DMS53 (cell line): ENCODE measurements around the gene NFKBIZ.

Source experiments
- DNase-seq: peaks from one replicate; lab custom pipeline; 2025; lab: John Stamatoyannopoulos, UW

The NFKBIZ gene, protein sequence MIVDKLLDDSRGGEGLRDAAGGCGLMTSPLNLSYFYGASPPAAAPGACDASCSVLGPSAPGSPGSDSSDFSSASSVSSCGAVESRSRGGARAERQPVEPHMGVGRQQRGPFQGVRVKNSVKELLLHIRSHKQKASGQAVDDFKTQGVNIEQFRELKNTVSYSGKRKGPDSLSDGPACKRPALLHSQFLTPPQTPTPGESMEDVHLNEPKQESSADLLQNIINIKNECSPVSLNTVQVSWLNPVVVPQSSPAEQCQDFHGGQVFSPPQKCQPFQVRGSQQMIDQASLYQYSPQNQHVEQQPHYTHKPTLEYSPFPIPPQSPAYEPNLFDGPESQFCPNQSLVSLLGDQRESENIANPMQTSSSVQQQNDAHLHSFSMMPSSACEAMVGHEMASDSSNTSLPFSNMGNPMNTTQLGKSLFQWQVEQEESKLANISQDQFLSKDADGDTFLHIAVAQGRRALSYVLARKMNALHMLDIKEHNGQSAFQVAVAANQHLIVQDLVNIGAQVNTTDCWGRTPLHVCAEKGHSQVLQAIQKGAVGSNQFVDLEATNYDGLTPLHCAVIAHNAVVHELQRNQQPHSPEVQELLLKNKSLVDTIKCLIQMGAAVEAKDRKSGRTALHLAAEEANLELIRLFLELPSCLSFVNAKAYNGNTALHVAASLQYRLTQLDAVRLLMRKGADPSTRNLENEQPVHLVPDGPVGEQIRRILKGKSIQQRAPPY

DNA sequence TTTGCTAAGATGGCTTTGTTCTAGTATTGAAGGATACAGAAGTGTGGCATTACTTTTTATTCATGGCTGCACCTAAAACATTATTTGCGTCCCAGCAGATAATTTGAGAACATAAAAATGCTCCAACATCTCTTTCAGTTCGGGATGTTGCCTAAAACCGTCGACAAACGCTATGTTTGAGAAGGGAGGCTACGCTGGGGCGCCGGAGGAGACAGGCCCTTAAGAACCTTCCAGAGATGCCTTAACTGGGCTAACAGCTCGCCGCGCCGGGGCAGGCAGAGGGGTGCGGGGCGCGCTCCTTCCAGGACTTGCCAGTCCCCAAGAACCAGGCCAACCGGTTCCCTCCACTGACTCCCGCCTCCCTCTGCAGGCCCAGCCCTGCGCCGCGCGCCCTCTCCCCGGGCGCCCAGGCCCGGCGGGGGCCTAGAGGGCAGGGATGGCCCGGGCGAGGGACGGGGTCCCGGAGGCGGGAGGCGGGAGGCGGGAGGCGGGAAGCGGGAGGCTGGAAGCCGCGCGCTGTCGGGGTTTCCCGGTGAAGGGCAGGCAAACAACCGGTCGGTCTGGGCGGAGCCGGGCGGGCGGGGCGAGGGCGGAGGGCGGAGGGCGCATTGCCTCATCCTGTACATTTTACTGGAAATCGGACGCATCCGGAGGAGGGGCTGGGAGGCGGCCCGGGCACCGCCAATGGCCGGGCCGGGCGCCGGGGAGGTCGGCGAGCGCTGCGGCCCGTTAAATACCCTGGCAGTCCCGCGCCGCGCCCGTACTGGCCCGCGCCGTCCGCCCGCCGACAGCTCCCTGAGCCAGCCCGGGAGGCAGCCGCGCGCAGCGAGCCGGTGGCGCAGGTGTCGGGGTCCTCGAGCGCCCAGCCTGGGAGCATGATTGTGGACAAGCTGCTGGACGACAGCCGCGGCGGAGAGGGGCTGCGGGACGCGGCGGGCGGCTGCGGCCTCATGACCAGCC is at the start of gene NFKBIZ:
Gene NFKBIZ (plus strand): TSS at position 761 of the 960 bp plus-strand sequence. CDS start 115 bp downstream, at position 876.
- peak; percentile 94 for DNase-seq

DNA sequence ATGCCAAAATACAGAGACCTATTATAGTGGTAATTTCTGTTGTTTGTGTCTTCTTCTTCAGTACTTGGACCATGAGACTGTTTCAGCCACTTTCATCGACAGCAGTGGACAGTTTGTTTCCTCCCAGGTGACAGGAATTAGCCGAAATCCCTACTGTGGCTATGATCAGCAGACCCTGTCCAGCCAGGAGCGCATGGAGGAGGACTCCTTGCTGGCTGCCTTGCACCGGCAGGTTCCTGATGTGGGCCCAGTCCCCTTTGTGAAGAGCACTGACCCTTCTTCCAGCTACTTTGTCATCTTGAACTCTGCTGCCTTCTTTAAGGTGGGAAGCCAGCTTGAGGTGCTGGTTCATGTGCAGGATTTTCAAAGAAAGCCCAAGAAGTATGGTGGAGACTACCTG is 48.1 kb upstream of the NFKBIZ start:
- no peak for DNase-seq

DNA sequence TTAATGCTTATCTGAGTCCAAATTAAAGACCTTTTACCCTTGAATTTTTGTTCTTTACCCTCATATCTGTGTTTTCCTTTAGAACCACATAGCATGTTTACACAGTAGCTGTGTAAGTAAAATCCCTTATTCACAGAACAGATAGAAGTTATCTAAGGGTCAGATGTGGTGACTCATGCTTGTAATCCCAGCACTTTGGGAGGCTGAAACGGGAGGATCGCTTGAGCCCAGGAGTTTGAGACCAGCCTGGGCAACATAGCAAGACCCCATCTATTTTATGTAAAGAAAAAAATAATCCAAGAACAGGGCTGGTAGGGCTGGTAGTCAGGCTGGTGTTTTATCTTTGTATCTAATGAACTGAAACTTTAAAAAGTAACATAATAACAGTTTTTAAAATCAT is 47.1 kb upstream of the NFKBIZ start:
- peak; percentile 4 for DNase-seq

DNA sequence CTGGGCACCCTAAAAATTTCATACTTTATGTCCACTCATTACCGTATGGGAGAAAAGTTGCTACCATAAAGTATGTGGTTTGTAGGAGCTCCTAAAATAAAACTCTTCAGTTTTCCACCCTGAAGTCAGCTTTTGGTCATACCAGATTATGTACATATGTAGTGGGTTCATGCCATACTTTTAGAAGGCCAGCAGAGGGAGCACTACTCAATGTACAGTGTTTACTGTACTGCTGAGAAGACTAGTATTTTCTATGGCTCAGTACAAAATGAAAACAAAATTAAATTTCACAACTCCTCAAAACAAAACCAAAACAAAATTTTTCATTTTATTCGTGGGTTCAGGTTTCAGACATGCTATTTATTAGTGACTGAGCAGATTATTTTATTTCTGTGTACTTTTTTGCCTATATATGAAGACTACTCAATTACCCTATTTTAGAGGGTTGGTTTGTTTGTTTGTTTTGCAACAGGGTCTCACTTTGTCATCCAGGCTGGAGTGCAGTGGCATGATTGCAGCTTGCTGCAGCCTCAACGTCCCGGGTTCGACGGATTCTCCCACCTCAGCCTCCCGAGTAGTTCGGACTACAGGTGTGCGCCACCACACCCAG is 46.0 kb upstream of the NFKBIZ start:
- peak; percentile 81 for DNase-seq

DNA sequence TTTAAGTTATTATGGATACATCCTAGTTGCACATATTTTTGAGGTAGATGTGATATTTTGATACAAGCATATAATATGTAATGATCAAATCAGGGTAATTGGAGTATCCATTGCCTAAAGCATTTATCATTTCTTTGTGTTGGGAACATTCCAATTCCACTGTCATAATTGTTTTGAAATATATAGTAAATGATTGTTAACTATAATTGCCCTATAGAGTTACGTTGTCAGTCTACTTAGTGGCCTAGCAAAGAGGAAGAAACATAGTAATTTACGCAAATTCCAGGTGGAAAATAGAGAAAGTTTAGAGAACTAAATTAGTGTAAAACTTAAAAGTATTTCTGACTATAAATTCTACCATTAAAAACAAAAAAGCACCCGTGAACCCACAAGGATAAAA is 45.4 kb upstream of the NFKBIZ start:
- DNase-seq = no peak

DNA sequence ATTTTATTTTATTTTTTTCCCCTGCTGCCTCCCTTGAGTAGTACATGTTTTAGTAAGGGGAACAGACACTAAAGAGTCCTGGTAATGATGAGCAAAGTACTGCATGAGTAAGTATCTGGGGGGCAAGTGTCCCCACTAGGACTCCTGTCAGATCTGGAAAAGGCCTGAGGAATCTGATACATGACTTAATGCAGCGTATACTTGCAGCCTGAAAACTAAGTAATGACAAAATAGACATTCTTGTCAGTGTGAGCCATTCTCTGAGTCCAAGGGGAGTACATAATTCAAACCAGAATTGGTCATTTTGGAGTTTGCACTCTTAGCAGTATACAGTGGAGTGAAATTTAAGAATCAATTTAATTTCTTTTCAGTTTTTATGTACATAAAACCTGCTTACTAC is 42.8 kb upstream of the NFKBIZ start:
- no peak for DNase-seq

DNA sequence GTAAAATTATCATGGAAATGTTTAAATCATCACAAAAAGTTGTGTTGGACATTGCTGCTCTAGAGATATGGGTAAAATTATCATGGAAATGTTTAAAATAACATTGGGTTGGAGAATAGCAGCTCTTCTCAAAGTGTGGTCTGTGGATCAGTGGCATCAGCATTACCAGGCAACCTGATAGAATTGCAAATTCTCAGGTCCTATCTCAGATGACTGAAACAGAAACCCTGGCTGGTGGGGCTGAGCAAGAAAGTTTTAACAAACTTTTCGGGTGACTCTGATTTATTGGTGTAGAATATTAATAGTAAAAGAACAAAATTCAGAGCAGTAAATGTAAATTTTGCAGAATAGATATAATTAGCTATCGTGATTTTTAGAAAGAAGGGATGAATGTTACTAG is 41.4 kb upstream of the NFKBIZ start:
- DNase-seq = no peak

DNA sequence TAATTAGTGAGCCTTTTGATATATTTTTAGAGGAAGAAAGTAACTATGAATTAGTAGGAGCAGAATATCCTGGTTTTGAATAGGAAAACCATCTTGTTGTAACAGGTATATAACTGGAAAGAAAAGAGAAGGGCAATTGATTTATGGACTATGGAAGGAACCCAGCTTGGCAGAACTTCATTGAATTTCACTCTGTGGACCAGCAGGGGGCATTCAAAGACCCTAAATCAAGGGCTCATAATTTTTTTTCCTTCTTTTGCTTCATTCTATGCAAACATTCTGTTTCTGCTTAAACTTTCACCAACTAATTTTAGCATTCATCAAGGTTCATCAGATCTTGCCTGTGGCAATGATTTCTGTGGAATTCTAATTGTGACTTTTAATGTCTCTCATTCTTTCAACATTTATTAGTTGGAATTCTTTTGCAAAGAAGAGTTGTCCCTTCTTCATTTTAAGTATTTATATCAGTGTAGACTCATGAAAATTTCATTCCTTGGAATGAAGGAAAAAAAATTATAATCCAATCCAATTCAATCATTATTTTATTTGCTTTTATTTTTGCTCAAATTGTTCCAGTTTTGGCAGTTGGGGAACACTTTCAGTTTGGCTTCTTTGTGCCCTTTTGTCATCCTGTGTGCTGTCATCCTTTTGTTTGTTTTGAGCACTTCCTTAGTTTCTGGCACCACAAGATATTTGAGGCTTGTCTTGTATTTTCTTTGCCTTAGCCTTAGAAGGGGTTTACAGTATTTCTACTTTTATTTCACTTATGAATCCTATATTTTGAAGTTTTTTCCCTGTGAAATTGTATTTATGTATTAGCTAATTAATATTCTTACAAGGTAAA is 39.9 kb upstream of the NFKBIZ start:
- peak; percentile 60 for DNase-seq

DNA sequence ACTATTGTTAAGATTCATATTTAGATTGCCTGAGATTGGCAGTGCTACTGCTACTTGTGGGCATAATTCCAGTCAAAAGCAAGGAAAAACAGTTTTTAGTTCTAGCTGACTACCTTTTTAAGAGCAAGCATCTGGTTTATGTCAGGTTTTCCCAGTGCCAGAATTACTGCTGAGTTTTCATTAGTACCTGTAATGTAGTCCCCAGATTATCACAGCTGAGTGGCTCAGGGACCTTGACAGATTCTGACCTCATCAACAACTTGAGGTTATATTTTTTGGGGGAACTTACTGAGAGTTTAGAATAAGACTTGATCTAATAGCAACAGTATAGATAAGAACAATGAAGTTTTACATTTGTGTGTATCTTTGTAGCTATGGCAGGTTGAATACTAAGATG is 39.3 kb upstream of the NFKBIZ start:
- DNase-seq = peak; percentile 11

DNA sequence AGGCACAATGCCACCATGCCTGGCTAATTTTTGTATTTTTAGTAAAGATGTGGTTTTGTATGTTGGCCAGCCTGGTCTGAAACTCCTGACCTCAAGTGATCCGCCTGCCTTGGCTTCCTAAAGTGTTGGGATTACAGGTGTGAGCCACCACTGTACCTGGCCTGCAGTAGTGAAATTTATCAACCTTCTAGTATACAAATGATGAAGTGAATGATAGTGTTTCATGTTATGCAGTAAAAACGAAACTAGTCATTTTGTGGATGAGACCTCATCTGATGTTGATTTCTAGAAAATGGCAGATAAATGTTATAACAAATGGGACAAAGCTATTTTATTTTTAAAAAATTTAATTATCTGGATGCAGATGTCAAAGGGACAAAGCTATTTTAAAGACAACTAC is 37.4 kb upstream of the NFKBIZ start:
- DNase-seq = no peak

DNA sequence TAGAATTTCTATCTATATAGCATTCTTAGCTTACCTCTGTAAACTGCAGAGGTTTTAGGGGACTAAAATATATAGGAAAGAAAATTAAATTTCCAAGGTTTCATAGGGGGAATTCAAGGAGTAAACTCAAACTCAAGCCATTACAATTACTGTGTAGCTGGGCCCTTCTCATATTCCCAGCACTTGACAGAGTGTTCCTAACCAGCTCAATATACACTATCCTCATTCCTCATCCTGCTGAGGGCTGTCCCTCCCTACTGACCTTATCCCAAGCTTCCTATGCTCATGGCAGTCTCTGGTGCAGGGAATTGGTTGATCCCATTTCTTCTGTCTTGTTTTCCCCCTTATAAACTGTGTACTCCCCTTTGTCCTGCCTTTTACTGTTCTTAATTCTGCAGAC is 36.4 kb upstream of the NFKBIZ start:
- DNase-seq = no peak

DNA sequence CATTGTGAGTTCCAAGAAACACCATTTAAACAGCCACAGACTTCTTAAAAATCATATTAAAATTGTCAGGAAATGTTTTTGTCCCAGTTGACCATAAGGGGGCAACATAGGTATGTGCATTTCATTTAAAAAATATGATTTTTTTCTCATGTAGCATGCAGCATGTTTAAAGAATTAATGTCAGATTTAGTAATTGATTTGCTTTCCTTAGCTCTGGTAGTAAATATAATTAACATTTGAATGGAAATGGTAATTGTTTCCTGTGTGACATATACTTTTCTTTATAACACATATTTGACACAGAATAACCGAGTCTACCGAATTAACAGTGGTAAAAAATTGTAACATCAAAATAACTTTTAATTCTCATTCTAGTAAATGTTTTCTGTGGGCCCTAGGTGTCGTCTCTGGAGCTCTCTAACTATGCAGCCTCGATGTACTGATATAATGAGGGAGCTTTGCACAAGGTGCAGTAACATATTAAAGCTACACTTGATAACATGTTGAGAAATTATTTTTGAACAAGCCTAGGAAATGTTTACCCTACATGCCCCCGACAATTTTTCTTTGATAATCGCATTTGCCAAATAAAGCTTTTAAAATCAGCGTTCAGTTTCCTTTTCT is 35.4 kb upstream of the NFKBIZ start:
- peak; percentile 48 for DNase-seq

DNA sequence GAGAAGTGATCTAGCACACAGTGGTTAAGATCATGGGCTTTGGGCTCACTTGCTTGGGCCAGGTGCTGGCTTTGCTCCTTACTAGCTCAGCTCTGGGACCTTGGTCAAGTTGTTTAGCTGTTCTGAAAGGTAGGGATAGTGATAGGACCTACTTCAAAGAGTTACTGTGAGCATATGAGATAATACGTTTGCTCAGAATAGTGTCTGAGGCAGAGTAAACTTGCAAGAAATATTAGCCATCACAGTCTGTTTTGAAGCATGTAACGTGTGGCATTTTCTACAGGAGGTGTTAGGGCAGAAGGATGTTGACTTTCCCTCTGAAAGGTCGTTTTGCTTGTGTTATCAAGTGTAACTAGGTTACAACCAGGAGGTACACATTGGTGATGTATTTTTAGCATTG is 34.5 kb upstream of the NFKBIZ start:
- DNase-seq = peak; percentile 47

DNA sequence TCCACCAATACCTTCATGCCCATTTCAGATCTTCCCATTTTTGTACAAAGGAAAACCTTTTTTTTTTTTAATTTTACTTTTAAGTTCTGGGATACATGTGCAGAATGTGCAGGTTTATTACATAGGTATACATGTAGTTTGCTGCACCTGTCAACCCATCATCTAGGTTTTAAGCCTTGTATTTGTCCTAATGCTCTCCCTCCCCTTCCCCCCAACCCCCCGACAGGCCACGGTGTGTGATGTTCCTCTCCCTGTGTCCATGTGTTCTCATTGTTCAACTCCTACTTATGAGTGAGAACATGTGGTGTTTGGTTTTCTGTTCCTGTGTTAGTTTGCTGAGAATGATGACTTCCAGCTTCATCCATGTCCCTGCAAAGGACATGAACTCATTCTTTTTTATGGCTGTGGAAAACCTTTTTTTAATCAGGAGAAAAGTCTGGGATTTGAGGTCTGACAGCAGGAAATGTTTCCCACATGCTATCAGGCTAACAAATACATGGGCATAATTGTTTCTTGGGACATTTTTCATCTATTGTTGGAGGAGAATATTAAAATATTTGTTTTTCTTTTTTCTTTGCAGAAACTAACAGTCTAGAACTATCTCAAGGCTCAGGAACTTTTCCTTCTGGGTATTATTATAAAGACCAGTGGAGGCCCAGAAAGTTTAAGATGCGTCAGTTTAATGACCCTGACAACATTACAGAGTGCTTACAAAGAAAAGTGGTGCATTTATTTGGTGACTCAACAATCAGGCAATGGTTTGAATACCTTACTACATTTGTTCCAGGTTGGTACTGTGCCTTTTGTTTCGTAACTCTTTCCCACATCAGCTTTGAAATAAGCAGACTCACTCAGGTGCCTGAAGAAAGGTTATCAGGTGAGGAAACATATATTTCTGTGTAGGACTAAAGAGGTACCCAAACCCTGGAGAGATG is 32.8 kb upstream of the NFKBIZ start:
- no peak for DNase-seq

DNA sequence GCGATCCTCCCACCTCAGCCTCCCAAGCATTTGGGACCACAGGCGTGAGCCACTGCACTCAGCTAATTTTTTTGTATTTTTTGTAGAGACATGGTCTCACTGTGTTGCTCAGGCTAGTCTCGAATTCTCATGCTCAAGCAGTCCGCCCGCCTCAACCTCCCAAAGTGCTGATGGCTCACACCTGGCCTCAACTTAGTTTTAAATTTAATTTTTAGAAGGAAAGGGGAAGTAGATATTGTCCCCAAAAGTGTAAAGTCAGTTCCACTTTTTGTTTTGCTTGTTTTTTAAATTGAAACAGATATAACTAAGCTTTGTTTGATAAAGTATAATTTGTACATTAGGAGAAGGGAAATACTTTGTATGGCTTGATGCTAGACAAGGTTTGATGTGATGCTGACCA is 31.3 kb upstream of the NFKBIZ start:
- no peak for DNase-seq

DNA sequence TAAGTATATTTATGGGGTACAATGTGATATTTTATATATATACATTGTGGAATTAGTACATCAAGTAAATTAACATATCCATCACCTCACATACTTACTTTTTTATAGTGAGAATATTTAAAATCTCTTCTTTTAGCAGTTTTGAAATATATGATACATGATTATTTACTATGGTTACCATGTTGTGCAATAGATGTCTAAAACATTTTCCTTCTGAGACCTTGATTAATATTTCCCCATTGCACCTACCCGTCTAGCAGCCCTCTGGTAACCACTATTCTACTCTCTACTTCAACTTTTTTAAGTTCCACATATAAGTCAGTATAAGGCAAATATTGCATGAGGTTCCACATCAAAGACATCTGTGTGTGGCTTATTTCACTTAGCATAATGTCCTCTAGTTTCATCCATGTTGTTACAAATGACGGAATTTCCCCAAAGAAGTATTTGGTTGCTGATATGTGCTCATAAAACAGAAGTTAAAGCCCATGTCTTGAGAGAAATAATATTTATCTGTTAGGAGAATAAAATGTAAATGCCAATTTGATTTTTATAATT is 29.6 kb upstream of the NFKBIZ start:
- DNase-seq = no peak

DNA sequence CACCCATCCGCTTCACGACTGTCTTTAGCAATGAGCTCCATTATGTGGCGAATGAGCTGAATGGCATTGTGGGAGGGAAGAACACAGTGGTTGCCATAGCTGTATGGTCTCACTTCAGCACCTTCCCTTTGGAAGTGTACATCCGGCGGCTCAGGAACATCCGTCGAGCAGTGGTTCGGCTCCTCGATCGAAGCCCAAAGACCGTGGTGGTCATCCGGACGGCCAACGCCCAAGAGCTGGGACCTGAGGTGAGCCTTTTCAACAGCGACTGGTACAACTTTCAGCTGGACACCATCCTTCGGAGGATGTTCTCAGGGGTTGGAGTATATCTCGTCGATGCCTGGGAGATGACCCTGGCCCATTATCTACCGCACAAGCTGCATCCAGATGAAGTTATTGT is 27.8 kb upstream of the NFKBIZ start:
- DNase-seq = no peak

DNA sequence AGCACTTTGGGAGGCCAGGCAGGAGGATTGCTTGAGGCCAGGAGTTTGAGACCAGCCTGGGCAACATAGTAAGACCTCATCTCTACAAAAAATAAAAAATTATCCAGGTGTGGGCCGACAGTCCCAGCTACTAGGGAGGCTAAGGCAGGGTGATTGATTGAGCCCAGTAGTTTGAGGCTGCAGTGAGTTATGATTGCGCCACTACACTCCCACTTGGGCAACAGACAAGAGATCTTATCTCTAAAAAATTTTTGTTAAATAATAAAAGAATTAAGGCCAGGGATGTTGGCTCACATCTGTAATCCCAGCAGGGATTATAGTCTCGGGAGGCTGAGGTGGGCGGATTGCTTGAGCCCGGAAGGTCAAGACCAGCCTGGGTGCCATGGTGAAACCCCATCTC is 25.8 kb upstream of the NFKBIZ start:
- no peak for DNase-seq

DNA sequence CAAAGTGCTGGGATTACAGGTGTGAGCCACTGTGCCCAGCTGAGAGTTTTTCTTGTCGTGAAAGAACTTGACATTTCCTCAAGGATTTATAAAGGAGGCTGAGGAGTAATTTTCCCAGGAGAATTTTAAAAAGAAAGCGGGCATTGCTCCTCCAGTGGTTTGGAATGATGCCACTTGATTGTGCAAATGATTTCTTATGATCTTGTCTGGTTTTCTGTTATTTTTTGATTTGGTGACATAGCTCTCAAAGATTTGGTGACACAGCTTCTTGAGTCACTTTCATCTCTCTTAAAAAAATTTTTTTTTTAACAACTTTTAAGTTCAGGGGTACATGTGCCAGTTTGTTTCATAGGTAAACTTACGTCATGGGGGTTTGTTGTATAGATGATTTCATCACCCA is 24.6 kb upstream of the NFKBIZ start:
- no peak for DNase-seq
